AG08396 (cell line): ENCODE results near the gene ALLC.

ENCODE experiments used
- DNase-seq: peaks from one replicate; pipeline ENCODE4 v3.0.0; 2012; ENCODE audit warnings: low spot score, mixed read lengths

ALLC gene

DNA sequence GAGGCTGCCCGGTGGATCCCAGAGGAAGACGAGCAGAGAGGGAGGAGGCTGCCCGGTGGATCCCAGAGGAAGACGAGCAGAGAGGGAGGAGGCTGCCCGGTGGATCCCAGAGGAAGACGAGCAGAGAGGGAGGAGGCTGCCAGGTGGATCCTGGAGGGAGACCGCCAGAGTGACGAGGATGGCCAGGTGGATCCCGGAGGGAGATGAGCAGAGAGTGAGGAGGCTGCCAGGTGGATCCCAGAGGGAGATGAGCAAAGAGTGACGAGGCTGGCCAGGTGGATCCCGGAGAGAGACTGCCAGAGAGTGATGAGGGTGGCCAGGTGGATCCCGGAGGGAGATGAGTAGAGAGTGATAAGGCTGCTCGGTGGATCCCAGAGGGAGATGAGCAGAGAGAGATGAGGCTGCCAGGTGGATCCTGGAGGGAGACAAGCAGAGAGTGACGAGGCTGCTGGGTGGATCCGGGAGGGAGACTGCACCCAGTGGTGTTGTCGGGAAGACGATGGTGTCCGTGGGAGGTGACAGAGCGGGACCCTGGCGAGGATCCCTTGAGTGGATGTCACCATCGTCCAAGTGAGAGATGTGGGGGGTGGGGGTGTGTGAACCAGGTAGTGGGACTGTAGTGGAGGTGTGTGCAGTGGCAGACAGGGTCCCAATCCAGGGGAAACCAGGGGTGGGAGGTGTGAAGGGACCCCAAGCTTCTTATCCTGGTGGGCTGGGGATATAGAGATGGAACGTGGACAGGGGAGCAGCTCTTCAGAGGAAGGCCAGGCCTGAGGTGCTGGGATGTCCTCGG lies 67.7 kb downstream of the ALLC start:
- DNase-seq, result no peak

- no peak for DNase-seq
These were observed 68.5 kb downstream of the ALLC start for GRCh38 chr2:3726511-3726910.

DNA sequence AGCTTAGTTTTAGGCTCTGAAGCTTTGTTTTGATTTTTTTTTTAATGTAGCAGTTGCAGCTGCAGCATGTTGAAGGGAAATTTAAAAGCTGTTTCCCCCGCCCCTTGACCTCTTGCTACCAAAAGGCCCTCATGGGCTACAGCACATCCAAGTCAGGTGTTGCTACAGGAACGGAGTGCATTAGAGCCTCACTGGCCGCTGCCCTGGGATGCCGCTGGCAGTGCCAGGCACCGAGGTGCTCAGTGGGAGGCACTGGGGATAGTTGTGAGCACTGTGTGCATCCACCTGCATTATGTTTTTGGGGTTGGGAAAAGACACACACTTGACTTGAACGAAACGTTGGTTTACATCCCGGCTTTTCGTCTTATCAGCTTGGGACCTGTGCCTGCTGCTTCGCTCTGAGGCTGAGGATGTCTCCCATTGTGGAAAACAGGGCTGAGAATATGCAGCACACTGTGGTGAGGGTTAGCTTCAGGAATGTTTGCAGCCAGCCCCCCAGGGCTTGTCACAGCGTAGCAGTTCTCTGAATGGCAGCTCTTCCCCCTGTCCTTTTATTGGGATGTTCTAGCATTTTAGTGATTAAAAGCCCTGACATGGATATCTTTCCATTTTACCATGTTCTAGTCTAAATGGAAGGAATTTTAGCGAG lies 69.5 kb downstream of the ALLC start:
- DNase-seq, result no peak

DNA sequence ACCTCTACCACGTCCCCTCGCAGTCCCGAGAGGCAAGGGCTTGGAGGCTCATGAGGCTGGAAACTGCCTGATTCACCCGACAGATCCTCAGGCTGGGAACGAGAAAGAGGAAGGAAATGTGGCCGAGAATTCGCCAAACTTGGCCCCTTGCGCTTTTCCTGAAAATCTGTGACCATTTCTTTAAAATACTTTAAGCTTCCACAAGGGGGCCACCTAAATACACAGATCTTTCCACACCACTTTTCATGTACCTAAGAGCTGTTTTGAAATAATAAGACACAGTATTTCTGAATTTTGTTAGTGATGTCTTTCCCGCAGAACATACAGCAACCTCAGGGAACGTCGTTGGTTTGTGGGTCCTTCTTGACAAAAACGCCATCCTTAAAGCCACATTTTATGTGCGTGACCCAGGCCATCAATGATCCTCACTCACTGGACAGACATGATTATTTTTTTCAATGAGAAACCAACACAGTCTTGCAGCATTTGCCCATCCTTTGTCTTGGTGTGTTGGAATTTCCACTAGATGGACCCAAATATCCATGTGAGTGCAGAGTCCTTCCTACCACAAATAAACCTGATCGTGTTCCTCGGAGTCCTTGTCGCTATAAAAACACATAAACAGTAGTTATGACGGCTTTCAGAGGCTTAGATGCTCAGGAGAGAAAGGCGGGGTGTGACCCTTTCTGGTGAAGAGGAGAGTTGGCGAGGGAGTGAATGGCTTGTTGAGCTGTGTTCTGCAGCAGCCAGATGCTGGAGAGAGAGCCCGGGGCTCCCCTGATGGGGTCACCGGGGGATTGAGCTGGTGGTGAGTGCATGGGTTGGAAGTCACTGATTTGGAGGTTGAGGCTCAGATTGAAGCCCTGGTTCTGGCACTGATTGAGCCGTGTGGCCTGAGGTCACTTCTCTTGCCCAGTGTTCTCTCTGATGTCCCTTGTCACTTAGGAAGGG lies 70.4 kb downstream of the ALLC start:
- peak; percentile 51 for DNase-seq

DNA sequence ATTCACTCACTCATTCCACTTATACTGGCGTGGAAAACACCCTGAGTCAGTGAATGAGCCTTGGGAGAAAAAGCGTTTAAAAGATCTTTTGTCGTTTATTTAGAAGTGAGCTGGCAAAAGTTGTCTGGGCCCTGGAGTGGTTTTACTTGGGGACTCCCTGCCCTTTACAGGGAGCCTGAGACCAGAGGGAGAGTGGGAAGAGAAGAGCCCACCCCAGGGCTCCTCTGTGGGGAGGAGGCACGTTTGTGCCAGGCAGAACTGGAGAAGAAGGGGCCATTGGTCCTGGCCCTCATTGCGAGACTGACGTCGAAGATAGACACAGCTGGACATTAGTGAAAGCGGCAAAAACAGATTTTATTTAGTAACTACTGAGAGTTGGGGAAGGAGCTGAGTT lies 71.1 kb downstream of the ALLC start:
- no peak for DNase-seq

DNA sequence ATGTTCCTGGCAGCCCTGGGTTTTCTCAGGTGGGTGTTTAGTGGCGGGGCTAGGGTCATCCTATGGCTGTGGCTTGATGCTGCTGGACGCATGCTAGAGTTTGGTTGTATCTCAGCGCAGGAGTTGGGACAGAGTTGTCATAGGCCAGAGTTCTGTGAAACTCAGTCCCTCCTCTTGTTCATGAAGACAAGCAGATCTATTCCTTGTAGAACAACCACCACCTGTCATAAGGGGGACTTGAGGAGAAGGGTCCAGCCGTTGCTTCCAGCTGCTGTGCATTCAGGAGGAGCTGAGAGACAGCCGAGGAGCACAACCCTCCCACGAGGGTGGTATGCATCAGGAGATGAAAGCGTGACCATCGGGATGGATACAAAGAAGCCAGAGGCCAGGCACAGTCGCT lies 71.8 kb downstream of the ALLC start:
- DNase-seq, result no peak

DNA sequence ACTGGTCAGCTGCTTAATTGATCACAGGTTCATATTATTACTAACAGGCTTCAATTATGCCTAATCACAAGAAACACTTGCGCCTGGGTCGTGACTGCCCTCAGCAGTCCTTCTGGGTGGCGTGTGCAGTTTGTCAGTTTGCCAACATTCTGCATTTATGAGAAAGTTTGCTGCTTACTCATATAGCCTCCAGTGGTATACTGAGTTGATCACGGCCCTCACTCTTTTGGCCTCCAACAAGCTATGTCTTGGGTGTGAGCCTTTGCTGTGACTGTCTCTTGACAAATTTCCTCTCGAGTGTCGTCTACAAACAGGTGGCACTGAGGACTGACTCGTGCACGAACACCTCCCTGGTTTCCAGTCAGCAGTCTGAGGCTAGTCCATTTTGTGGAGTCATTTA lies 72.6 kb downstream of the ALLC start:
- no peak for DNase-seq

DNA sequence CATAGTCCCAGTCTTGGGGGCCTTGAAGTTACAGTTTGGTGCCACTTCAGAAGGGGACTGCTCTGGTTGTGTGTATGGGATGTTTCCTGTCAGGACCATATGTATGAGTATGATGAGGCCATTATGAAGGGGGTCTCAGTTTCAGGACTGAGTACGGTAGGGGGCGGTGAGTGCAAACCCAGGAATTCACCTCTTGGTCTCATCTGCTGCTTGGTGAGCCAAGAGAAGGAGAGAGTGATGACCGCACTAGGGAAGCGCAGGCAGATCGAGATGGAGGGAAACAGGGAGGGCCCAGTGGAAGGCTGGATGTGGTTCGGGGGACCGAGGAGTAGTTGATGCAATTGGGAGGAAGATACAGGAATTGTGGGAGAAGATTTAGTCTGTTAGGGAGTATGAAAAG lies 73.8 kb downstream of the ALLC start:
- DNase-seq, result no peak

DNA sequence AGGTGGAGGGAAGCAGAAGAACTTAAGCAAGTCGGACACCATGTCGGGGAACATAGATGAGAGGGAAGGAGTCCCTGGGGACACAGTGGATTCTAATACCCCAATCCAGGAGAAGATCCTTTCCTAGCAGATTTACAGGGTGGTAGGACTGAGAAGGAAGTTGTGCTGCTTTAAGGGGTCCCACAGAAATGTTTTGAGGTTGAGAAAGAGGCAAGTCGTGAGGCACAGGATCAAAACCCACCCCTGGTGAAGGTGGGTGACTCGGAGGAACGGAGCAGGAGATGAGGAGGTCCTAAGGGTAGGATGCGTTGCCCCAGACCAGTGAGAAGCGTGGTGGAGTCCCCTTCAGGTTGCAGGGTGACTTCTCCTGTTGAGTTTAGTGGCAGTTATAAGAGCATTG lies 78.1 kb downstream of the ALLC start:
- no peak for DNase-seq

- no peak for DNase-seq
These were observed 79.1 kb downstream of the ALLC start for GRCh38 chr2:3737128-3737527.

DNA sequence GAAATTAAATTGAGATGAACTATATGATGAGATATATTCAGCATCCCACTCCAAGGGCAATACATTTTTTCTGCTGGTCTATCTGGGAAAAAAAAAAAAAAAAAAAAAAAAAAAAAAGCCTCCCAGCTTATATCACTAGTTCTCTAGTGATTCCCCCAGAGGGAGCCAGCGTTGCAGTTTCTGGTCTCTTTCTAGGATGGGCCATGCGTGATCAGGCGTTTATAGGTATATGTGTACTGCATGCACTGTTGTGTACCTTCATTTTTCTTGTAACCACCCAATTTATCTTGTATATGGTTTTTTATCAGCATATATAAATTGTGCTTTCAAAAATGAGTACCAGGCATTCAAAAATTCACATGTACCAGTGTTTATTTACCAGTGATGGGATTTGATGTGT lies 80.5 kb downstream of the ALLC start:
- no peak for DNase-seq

- DNase-seq, result no peak
These were observed 81.3 kb downstream of the ALLC start for GRCh38 chr2:3739313-3739712.

GRCh38 chr2:3741396-3741795 lies 83.4 kb downstream of the ALLC start:
- DNase-seq, result no peak

DNA sequence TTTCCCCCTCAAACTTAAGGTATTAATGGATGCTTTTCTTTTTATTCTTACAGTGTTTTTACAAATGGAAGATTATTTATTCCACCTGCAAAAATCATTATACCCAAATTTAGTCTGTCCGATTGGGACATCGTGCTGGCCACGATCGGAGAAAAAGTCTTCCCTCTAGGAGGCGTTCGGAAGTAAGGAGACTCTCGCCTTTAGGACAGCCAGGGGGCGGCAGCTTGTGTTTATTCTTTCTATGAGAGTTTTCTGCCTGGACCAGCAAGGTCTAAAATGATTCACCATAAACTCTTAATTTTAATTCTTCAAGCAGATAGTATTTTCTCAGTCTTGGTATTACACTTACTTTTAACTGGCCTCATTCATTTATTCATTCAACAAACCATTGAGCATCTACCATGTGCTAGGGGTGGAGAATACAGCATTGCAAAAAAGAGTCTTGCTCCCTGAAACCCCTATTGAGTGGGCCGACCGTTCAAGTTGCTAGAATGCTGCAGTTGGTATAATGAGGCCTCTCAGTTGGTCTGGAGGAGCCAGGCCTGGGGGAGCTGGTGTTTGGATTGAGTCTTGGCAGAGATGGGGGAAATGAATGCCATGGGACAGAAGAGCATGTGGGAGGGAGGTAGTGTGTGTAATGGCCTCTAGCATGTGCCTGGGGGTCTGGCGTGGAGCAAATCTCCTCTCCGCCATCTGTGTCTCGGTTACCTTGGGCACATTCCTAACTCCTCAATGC lies 84.0 kb downstream of the ALLC start:
- DNase-seq, result no peak

- DNase-seq, result no peak
These were observed 84.9 kb downstream of the ALLC start for GRCh38 chr2:3742743-3743508.

DNA sequence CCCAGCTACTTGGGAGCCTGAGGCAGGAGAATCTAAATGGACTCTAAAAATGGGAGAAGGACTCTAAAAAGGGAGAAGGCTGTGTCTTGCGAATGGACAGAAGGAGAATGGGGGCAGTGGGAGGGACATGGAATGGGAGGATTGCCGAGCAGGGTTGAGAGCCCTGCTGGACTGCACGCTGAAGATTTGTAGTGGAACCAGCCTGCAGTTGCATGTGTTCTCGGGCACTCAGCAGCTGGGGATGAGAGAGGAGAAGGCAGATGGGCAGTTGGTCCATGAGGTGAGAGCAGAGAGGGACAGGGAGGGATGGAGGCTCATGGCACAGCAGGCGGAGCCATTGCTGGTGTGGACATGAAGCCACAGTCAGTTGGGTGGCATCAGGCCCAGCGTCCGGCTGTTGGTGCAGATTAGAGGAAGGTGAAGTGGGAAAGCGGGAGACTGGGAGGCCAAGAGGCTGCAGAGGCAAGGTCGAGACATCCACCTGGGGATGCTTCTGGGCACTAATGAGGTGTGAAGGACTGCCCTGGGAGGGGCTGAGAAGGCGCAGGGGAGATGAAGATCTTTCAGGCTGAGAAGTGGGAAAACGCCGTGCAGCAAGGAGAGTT lies 86.1 kb downstream of the ALLC start:
- DNase-seq, result no peak

DNA sequence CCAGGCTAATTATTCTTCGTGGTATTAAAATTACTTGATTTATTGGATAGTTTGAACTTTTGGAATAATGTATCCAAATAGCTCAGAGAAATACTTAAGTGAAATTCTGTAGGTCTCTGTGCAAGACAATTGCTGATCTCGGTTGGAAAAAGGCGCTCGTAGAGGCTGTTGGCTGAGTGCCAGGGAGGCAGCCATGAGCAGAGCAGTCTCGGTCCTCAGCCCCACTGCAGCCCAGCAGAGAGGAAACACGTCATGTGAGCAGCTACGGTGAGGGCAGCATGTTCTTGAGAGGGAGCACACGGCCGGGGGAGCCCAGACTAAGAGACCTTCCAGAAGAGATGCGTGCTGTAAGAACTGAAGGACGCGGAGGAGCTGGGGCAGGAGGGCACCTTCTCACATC lies 87.9 kb downstream of the ALLC start:
- DNase-seq, result no peak

- no peak for DNase-seq
These were observed 89.1 kb downstream of the ALLC start for GRCh38 chr2:3747032-3747654.

DNA sequence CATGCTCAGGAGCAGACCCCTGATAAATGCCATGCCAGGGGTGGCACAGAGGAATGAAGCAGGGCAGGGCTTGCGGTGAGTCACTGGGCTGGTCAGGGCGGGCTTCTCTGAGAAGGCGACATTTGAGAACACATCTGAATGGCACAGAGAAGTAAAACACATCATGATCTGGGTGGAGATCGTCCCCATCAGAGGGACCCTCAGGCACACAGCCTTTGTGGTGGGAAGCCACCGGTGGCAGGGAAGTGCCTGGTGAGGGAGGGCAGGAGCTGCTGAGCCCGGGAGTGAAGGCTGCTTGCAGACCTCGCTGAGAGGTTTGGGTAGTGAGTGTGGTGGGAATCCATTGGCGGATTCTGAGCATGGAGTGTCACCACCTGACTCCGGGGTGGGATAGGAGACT lies 89.8 kb downstream of the ALLC start:
- no peak for DNase-seq

DNA sequence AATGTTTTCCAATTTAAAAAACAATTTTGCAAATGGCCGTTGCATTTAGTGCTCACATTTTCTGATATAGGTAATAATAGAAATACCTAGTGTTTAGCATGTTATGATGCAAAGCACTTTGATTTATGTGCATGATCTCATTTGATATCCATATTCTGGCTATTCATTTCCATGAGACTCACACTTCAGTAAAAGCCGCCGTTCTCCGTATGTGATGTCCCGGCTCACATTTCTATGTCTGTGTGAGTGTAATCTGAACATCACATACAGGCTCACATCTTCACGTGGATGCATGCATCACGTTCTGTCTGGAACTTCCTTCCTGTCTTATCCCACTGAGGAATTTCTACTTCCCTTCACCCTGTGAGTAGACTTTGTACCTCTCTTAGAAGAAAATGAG lies 91.2 kb downstream of the ALLC start:
- DNase-seq, result no peak
